NT2/D1 (cell line): ENCODE data around the gene OSBPL3.

Experiments
- DNase-seq: peaks from one replicate; pipeline ENCODE4 v3.0.0-alpha.2; 2011; ENCODE audit warnings: low read depth, low spot score
- H3K27me3 ChIP-seq: 2 replicates; pipeline ENCODE4 v1.6.0; 2011; ENCODE audit warnings: mild to moderate bottlenecking; ENCODE audit not compliant: insufficient read length, insufficient read depth
- H3K36me3 ChIP-seq: 2 replicates; pipeline ENCODE4 v1.6.1; 2011; ENCODE audit warnings: mild to moderate bottlenecking, low read length, mixed read lengths; ENCODE audit not compliant: insufficient read depth, insufficient read length
- H3K4me1 ChIP-seq: 2 replicates; pipeline ENCODE4 v1.5.1; 2011; ENCODE audit not compliant: insufficient read depth, insufficient read length
- H3K4me3 ChIP-seq: 2 replicates; pipeline ENCODE4 v1.5.1; 2011; ENCODE audit warnings: low read depth; ENCODE audit not compliant: insufficient read length
- H3K9ac ChIP-seq: 2 replicates; pipeline ENCODE4 v1.6.0; 2011; ENCODE audit warnings: low read depth; ENCODE audit not compliant: insufficient read length
- H3K9me3 ChIP-seq: 2 replicates; pipeline ENCODE4 v1.5.1; 2011; ENCODE audit warnings: mild to moderate bottlenecking, low read length; ENCODE audit not compliant: insufficient read depth
- SUZ12 ChIP-seq: IDR thresholded peaks from 2 replicates; pipeline ENCODE4 v1.6.1; 2011; ENCODE audit not compliant: insufficient read length, insufficient read depth; ENCODE audit errors: extremely low read depth
- YY1 ChIP-seq: IDR thresholded peaks from 2 replicates; pipeline ENCODE4 v1.6.1; 2011; ENCODE audit not compliant: insufficient read length, insufficient read depth
- ZNF274 ChIP-seq: IDR thresholded peaks from 2 replicates; pipeline ENCODE4 v1.6.1; 2011; ENCODE audit warnings: mild to moderate bottlenecking, low read depth, low read length

The OSBPL3 gene

GRCh38 chr7:24882989-24883621 lies 96.9 kb downstream of the OSBPL3 start:
- H3K9me3 ChIP-seq = no peaks in the 10 kb centered on the region
- no peak for DNase-seq
- H3K9ac ChIP-seq = no peak overlapping the region
- H3K4me3 ChIP-seq = no peak overlapping the region
- peaks cover 12% of the 10 kb centered on the region for H3K36me3 ChIP-seq
- no peaks in the 10 kb centered on the region for H3K4me1 ChIP-seq
- no peak for TF ChIP-seq SUZ12
- H3K27me3 ChIP-seq = no peaks in the 10 kb centered on the region

- DNase-seq = no peak
- H3K27me3 ChIP-seq = no peaks in the 10 kb centered on the region
- TF ChIP-seq SUZ12 = no peak
- TF ChIP-seq YY1 = no peak
- no peak for TF ChIP-seq ZNF274
- H3K36me3 ChIP-seq = peaks cover 10% of the 10 kb centered on the region
- no peak overlapping the region for H3K9ac ChIP-seq
- H3K9me3 ChIP-seq = no peaks in the 10 kb centered on the region
- H3K4me3 ChIP-seq = no peak overlapping the region
- no peaks in the 10 kb centered on the region for H3K4me1 ChIP-seq
Observed at GRCh38 chr7:24881623-24882022, 98.4 kb downstream of the OSBPL3 start.

- no peak overlapping the region for H3K4me3 ChIP-seq
- TF ChIP-seq SUZ12 (no peak), ZNF274 (no peak), YY1 (no peak)
- no peaks in the 10 kb centered on the region for H3K27me3 ChIP-seq
- no peaks in the 10 kb centered on the region for H3K9me3 ChIP-seq
- H3K4me1 ChIP-seq = no peaks in the 10 kb centered on the region
- H3K36me3 ChIP-seq = peaks cover 4% of the 10 kb centered on the region
- no peak for DNase-seq
- H3K9ac ChIP-seq = no peak overlapping the region
Observed at GRCh38 chr7:24880886-24881285, 99.1 kb downstream of the OSBPL3 start.

- H3K27me3 ChIP-seq = no peaks in the 10 kb centered on the region
- H3K4me1 ChIP-seq = no peaks in the 10 kb centered on the region
- no peaks in the 10 kb centered on the region for H3K9me3 ChIP-seq
- H3K36me3 ChIP-seq = peaks cover 2% of the 10 kb centered on the region
- H3K9ac ChIP-seq = no peak overlapping the region
- H3K4me3 ChIP-seq = no peak overlapping the region
- DNase-seq = no peak
- no peak for TF ChIP-seq ZNF274
- no peak for TF ChIP-seq YY1
- TF ChIP-seq SUZ12 = no peak
Observed at GRCh38 chr7:24879291-24879690, 100.7 kb downstream of the OSBPL3 start.

- Histone ChIP-seq H3K9me3 (no peaks in the 10 kb centered on the region), H3K27me3 (no peaks in the 10 kb centered on the region), H3K36me3 (no peaks in the 10 kb centered on the region), H3K4me1 (no peaks in the 10 kb centered on the region), H3K4me3 (no peak overlapping the region), H3K9ac (no peak overlapping the region)
- no peak for TF ChIP-seq YY1
- TF ChIP-seq ZNF274 = no peak
- no peak for TF ChIP-seq SUZ12
- no peak for DNase-seq
Observed at GRCh38 chr7:24877790-24878311, 102.1 kb downstream of the OSBPL3 start.

GRCh38 chr7:24874791-24875190 lies 105.2 kb downstream of the OSBPL3 start:
- H3K36me3 ChIP-seq = peaks cover 21% of the 10 kb centered on the region
- no peak overlapping the region for H3K9ac ChIP-seq
- no peaks in the 10 kb centered on the region for H3K27me3 ChIP-seq
- no peaks in the 10 kb centered on the region for H3K4me1 ChIP-seq
- no peak overlapping the region for H3K4me3 ChIP-seq
- DNase-seq = no peak
- no peaks in the 10 kb centered on the region for H3K9me3 ChIP-seq
- TF ChIP-seq SUZ12 (no peak), YY1 (no peak), ZNF274 (no peak)

DNA sequence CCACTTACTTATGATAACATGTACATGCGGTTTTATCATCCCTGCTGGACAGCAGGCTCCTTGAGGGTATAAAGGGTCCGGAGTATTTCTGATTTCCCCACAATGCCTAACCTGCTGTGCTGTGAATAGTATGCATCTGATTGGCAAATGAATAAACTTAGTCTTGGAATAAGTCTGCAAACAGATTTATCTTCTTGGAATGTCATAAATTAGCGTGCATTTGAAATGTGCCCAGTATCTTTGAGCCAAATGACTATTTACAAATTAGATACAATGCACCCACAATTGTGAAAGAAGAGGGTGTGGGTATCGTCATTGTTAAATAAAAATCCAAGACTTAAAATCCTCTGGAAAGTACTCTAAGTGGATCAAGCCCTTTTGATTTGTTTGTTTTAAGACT lies 106.0 kb downstream of the OSBPL3 start:
- no peak for DNase-seq
- no peak for TF ChIP-seq ZNF274
- peaks cover 26% of the 10 kb centered on the region for H3K36me3 ChIP-seq
- no peaks in the 10 kb centered on the region for H3K27me3 ChIP-seq
- no peak overlapping the region for H3K4me3 ChIP-seq
- H3K4me1 ChIP-seq = no peaks in the 10 kb centered on the region
- H3K9ac ChIP-seq = no peak overlapping the region
- H3K9me3 ChIP-seq = no peaks in the 10 kb centered on the region
